IMR-90 (cell line): Measurements from ENCODE around the gene MAGI2. TPM values are rescaled to one million over a fixed set of nuclear protein-coding genes. Genes with fewer than 3 reads are reported as not detected.

Experiments
- ATAC-seq: fragments of 200-7000 bp; cut with Tn5 transposase; 2 replicates; pipeline ENCODE4 v1.9.1; 2020; ENCODE audit warnings: low read depth, mild to moderate bottlenecking, moderate library complexity
- BruUV-seq: library from RNA; stranded (reverse); fragments of 400-500 nt; replicated peaks from 2 replicates; lab custom pipeline; 2021; lab: Mats Ljungman, UMichigan
- CTCF ChIA-PET: fragments of 300-600 bp; formaldehyde crosslinking; extraction: SDS; loops from one replicate; lab custom pipeline; 2021; ENCODE audit warnings: antibody characterized with exemption; lab: Yijun Ruan, JAX
- POLR2A ChIA-PET: fragments of 300-600 bp; sonication (Branson Sonifier 250); formaldehyde crosslinking; loops from one replicate; lab custom pipeline; 2022; ENCODE audit warnings: antibody characterized with exemption; ENCODE audit not compliant: unreplicated experiment; lab: Charles Lee
- DNase-seq: peaks from one replicate; pipeline ENCODE4 v3.0.0; 2013
- H2AFZ ChIP-seq: replicated peaks from 2 replicates; pipeline ENCODE3; 2013; ENCODE audit warnings: low read length, mild to moderate bottlenecking; ENCODE audit not compliant: poor library complexity
- H2AK5ac ChIP-seq: 2 replicates; pipeline ENCODE4 v1.6.1; 2013; ENCODE audit warnings: low read depth, low read length, inconsistent platforms
- H2AK9ac ChIP-seq: replicated peaks from 2 replicates; pipeline ENCODE3; 2013; ENCODE audit warnings: mild to moderate bottlenecking, low read depth, low read length, moderate library complexity; ENCODE audit not compliant: poor library complexity
- H2BK120ac ChIP-seq: 2 replicates; pipeline ENCODE4 v1.6.1; 2013; ENCODE audit warnings: low read depth, low read length, inconsistent platforms
- H2BK15ac ChIP-seq: 3 replicates; pipeline ENCODE4 v1.6.1; 2013; ENCODE audit warnings: low read depth, low read length, inconsistent platforms
- H2BK20ac ChIP-seq: 2 replicates; pipeline ENCODE4 v1.6.1; 2013; ENCODE audit warnings: low read depth, mild to moderate bottlenecking, inconsistent platforms, low read length, moderate library complexity
- H2BK5ac ChIP-seq: 2 replicates; pipeline ENCODE4 v1.6.1; 2013; ENCODE audit warnings: mild to moderate bottlenecking, low read depth, low read length, inconsistent platforms; ENCODE audit not compliant: poor library complexity, severe bottlenecking
- H3K14ac ChIP-seq: replicated peaks from 2 replicates; pipeline ENCODE4 v1.6.1; 2013; ENCODE audit warnings: low read depth, low read length, inconsistent platforms
- H3K18ac ChIP-seq: 2 replicates; pipeline ENCODE4 v1.6.1; 2013; ENCODE audit warnings: low read depth, low read length, control low read depth
- H3K23ac ChIP-seq: 2 replicates; pipeline ENCODE4 v1.6.1; 2013; ENCODE audit warnings: low read depth, low read length, inconsistent platforms
- H3K27ac ChIP-seq: 2 replicates; pipeline ENCODE4 v1.5.1; 2013; ENCODE audit warnings: mild to moderate bottlenecking, control low read depth, low read length; ENCODE audit not compliant: insufficient read depth
- H3K27me3 ChIP-seq: 2 replicates; pipeline ENCODE4 v1.6.1; 2013; ENCODE audit warnings: low read length; ENCODE audit not compliant: control insufficient read depth, insufficient read depth
- H3K36me3 ChIP-seq: 2 replicates; pipeline ENCODE4 v1.6.1; 2013; ENCODE audit warnings: low read length, mixed read lengths; ENCODE audit not compliant: control insufficient read depth, insufficient read depth
- H3K4ac ChIP-seq: 2 replicates; pipeline ENCODE4 v1.6.1; 2013; ENCODE audit warnings: low read depth, low read length, inconsistent platforms
- H3K4me1 ChIP-seq: 2 replicates; pipeline ENCODE4 v1.6.1; 2013; ENCODE audit warnings: low read length, mixed read lengths; ENCODE audit not compliant: control insufficient read depth, insufficient read depth
- H3K4me2 ChIP-seq: 2 replicates; pipeline ENCODE4 v1.6.1; 2013; ENCODE audit warnings: low read depth, mild to moderate bottlenecking, control low read depth, low read length, moderate library complexity
- H3K4me3 ChIP-seq: 2 replicates; pipeline ENCODE4 v1.5.1; 2013; ENCODE audit warnings: low read depth, mild to moderate bottlenecking, control low read depth, low read length, moderate library complexity; ENCODE audit not compliant: insufficient read depth
- H3K56ac ChIP-seq: 2 replicates; pipeline ENCODE4 v1.6.1; 2013; ENCODE audit warnings: low read length, inconsistent platforms; ENCODE audit not compliant: insufficient read depth; ENCODE audit errors: extremely low read depth
- H3K79me1 ChIP-seq, 2 experiments: 2 replicates each; pipeline ENCODE4 v1.6.1; 2013; ENCODE audit warnings: low read length in 2 of 2, inconsistent platforms in 1 of 2, low read depth in 1 of 2
- H3K9ac ChIP-seq: 2 replicates; pipeline ENCODE4 v1.6.1; 2013; ENCODE audit warnings: low read depth, low read length, control low read depth
- H3K9me1 ChIP-seq: 2 replicates; pipeline ENCODE4 v1.6.1; 2013; ENCODE audit warnings: low read length, inconsistent platforms; ENCODE audit not compliant: insufficient read depth
- H3K9me3 ChIP-seq: 2 replicates; pipeline ENCODE4 v1.6.1; 2013; ENCODE audit warnings: low read length; ENCODE audit not compliant: control insufficient read depth, insufficient read depth
- H4K20me1 ChIP-seq: 2 replicates; pipeline ENCODE4 v1.6.1; 2013; ENCODE audit warnings: low read length, inconsistent platforms; ENCODE audit not compliant: insufficient read depth
- H4K5ac ChIP-seq: 2 replicates; pipeline ENCODE4 v1.6.1; 2013; ENCODE audit warnings: mild to moderate bottlenecking, low read depth, low read length, control low read depth
- H4K8ac ChIP-seq, 2 experiments: 2 replicates each; pipeline ENCODE4 v1.6.1; 2013; ENCODE audit warnings: low read depth in 2 of 2, low read length in 2 of 2, control low read depth in 1 of 2, inconsistent platforms in 1 of 2
- H4K91ac ChIP-seq: 2 replicates; pipeline ENCODE4 v1.6.1; 2013; ENCODE audit warnings: low read depth, low read length, inconsistent platforms; ENCODE audit not compliant: insufficient read depth
- FOS ChIP-seq: fragments of 150-350 bp; IDR thresholded peaks from 2 replicates; pipeline ENCODE4 v1.6.1; 2016; ENCODE audit warnings: low read depth, low read length
- RCOR1 ChIP-seq: IDR thresholded peaks from 2 replicates; pipeline ENCODE4 v1.6.1; 2012; ENCODE audit warnings: mild to moderate bottlenecking, low read length, improper control_type of control experiment; ENCODE audit not compliant: insufficient replicate concordance
- SMC3 ChIP-seq: fragments of 150-350 bp; IDR thresholded peaks from 2 replicates; pipeline ENCODE4 v1.6.1; 2016; ENCODE audit warnings: low read depth, mild to moderate bottlenecking, antibody characterized with exemption, low read length, moderate library complexity
- WGBS, 2 experiments: methylation state at CpG; one replicate each; pipeline versions ENCODE4 v1.1.5 to v1.1.7; 2013; ENCODE audit warnings: missing lambda C conversion rate in 2 of 2; ENCODE audit not compliant: insufficient read length in 1 of 2; ENCODE audit errors: extremely low coverage in 2 of 2; 5-methylcytosine and 5-hydroxymethylcytosine counted together
- dilution Hi-C: fragments of 300-500 bp; cut with HindIII; formaldehyde crosslinking; loops from one replicate; pipeline ENCODE4 v1.14.3; 2018; ENCODE audit warnings: low sequenced_read_pairs; ENCODE audit not compliant: unreplicated experiment
- in situ Hi-C: fragments of 300-500 bp; cut with MboI; formaldehyde crosslinking; loops from 3 replicates; pipeline ENCODE4 v1.14.3; 2019; ENCODE audit warnings: low sequenced_read_pairs, inconsistent platforms, mixed read lengths
- intact Hi-C: fragments of 100-400 bp; cut with micrococcal nuclease; formaldehyde crosslinking; loops from 2 replicates; pipeline ENCODE4 v1.10.0; 2022
- polyA plus RNA-seq, 3 experiments: library from polyadenylated mRNA; depleted of rRNA; stranded (reverse); fragments of >200 nt; gene quantifications; 2 replicates each; pipeline ENCODE4 v1.2.3, GENCODE V29; 2012; ENCODE audit warnings: low replicate concordance in 1 of 3
- total RNA-seq: library from RNA; depleted of rRNA; stranded (reverse); fragments of >200 nt; gene quantifications from 2 replicates; pipeline ENCODE4 v1.2.3, GENCODE V29; 2012
- TF ChIP-seq, protein P1 (sequence below): fragments of 150-350 bp; IDR thresholded peaks from 2 replicates; pipeline ENCODE4 v1.6.1; 2017; ENCODE audit warnings: mild to moderate bottlenecking, antibody characterized with exemption, low read length, low read depth

The MAGI2 gene
- total and polyA plus RNA-seq, 2 of the 4 experiments (the other 2 are of a cell fraction): 2.5 to 17.9 TPM

DNA sequence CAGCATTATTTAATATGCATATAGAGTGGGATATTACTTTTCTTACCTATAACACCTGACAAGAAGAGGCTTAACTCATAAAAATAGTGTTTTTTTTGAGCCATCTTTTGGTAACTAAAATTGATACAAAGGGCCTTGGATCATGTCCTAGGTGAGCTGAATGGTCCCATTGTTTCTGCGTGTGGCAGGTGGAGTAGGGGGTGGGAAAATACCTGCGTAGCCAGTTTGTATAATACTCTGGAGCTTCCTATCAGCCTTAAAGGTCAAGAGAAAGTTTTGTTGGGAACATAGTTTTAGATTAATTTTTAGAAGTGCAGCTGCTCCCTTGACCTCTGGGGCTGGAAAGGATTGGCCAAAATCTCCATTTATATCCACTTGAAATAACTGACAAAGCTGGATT is 1410.3 kb downstream of the MAGI2 start:
- no CpG with 5 or more reads among the region's 2 CpGs for WGBS, 2 experiments

More for the DNA sequence above, 1410.3 kb downstream of the MAGI2 start:
- BruUV-seq: no TSS peak
- Histone ChIP-seq H4K91ac (no peak overlapping the region), H4K5ac (no peak overlapping the region), H2BK15ac (no peak overlapping the region), H3K4me2 (no peak overlapping the region), H3K9me3 (no peaks in the 10 kb centered on the region), H3K4ac (no peak overlapping the region), H2BK120ac (no peak overlapping the region), H3K56ac (no peak overlapping the region), H2AK5ac (no peak overlapping the region), H3K18ac (no peak overlapping the region), H3K4me1 (no peaks in the 10 kb centered on the region), H2AFZ (no peak overlapping the region), H3K23ac (no peak overlapping the region), H2AK9ac (no peak overlapping the region), H3K79me1 (no peaks in the 10 kb centered on the region), H2BK5ac (no peak overlapping the region), H3K36me3 (no peaks in the 10 kb centered on the region), H2BK20ac (no peak overlapping the region), H4K8ac (no peak overlapping the region), H3K27me3 (no peaks in the 10 kb centered on the region), H4K20me1 (no peaks in the 10 kb centered on the region), H3K27ac (no peak overlapping the region), H3K9ac (no peak overlapping the region), H3K9me1 (no peaks in the 10 kb centered on the region), H3K14ac (no peak overlapping the region), H3K4me3 (no peak overlapping the region)
- POLR2A ChIA-PET: interaction anchor here (0.6 kb wide), 1 partner anchor 75 kb away, joined by 3 read pairs; no protein-coding TSS in a partner anchor
- TF ChIP-seq, protein P1, sequence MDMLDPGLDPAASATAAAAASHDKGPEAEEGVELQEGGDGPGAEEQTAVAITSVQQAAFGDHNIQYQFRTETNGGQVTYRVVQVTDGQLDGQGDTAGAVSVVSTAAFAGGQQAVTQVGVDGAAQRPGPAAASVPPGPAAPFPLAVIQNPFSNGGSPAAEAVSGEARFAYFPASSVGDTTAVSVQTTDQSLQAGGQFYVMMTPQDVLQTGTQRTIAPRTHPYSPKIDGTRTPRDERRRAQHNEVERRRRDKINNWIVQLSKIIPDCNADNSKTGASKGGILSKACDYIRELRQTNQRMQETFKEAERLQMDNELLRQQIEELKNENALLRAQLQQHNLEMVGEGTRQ: no peak
- TF ChIP-seq RCOR1 (no peak), SMC3 (no peak), FOS (no peak)
- no peak for DNase-seq
- no peak for ATAC-seq
- in situ Hi-C loops (no loop called here), dilution Hi-C loops (no loop called here), intact Hi-C loops (no loop called here)
- CTCF ChIA-PET: interaction anchor here (0.9 to 1.1 kb wide), 2 partner anchors 11 to 15 kb away, joined by 3 read pairs; no protein-coding TSS in a partner anchor
